Measurements from ENCODE around the gene HOXB9.

The HOXB9 gene

DNA sequence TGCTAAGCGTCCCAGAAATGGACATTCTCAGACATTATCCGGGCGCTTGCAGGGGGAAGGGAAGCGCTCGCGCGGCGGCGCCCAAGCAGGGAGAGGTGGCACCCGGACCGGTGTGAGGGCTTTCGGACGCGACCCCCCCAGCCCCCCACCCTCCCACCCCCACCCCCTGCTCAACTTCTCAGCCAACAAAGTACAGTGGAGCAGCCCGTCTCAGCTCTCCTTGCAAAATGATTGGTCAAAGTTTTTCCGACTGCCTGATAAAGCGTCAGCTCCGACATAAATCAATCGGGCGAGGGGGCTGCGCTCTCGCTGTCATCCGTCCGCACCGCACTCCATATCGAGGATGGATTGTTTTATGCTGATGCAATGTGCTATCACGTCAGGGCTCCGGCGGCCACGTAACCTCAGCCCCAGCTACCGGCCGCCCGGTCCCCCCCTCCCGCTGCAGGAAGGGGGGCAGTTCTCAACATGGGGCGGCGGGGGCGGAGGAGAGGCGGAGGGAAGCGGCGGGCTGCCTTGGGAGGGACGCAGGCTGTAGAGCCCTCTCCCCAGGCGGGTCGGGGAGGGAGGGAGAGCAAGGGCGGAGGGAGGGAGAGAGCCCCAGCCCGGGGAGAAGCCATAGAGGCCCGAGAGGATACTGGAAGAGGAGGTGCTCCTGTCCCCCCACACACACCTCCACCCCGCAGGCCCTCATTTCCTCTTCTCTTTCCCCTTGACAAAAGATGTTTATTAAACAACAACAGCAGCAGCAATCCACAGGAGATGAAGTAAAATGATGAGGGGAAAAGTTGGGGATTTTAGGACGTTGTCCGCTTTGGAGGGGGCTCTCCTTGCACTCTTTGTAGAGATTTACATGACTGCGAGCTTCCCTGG, at the start of gene HOXB9:
Gene HOXB9, minus strand, starts transcription at position 114 of the 873 bp plus-strand sequence. Its CDS starts 89 bp downstream, at position 25.
- no peak for DNase-seq (ENCODE audit: low spot score)

GRCh38 chr17:48672340-48672739, 46.2 kb upstream of the HOXB9 start:
- DNase-seq (ENCODE audit: low spot score): no peak

- DNase-seq (ENCODE audit: low spot score): peak; percentile 71
Observed at GRCh38 chr17:48671697-48672171, 45.6 kb upstream of the HOXB9 start.

DNA sequence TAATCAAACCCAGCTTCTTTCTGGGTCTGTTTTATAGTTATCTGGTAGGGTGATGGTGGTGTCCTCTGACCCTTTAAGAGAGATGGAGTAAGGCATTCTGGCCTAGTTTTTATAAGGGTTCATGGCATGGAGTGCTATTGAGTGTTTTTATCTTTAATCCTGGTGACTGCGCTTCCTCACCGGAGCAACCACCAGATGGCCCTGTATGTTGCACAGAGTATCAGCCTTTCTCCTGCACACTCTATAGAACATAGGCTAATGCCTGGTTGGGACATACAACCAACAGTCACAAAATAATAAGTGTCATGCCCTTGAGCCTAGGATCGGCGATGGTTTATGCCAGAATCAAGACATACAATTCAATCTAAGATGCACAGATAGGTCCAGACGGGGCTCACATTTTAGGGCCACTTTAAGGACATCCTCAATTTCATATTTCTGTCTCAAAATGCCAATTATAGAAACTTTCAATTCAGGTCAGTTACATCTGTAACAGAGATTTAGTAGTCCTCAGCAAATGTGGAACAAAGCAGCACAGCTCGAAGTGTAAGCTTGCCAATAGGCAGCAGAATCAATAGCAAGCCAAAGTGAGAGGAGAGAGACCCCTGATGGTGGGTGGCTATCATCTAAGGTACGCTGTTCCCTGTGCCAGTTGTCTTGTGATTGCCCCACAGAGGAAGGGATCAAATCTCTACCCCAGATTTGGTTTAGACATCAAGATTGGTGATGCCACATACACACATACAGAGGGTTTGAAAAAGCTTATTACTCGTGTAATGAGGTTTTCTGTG, 37.2 kb upstream of the HOXB9 start:
- no peak for DNase-seq (ENCODE audit: low spot score)

DNA sequence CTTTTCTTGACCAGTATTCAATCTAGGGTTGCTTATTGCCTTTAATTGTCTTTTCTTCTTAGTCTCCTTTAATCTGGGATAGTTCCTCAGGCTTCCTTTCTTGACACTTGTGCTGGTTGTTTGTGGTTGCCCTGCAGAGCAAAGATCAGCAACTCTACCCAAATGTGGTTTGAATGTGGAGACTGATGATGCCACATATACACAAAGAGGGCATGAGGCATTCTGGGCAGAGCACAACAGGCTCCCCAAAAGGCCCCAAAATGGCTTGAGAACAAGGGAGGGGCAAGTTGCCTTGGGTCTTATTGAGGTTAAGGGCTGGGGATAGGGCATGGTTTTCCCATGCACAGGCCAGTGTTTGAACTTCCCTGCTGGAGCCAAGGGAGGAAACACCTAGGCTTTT, 29.8 kb upstream of the HOXB9 start:
- DNase-seq (ENCODE audit: low spot score): no peak

GRCh38 chr17:48649741-48650140, 23.6 kb upstream of the HOXB9 start:
- no peak for DNase-seq (ENCODE audit: low spot score)

GRCh38 chr17:48647963-48648245, 21.7 kb upstream of the HOXB9 start:
- no peak for DNase-seq (ENCODE audit: low spot score)

GRCh38 chr17:48647103-48647962, 21.2 kb upstream of the HOXB9 start:
- no peak for DNase-seq (ENCODE audit: low spot score)

GRCh38 chr17:48646183-48647102, 20.3 kb upstream of the HOXB9 start:
- DNase-seq (ENCODE audit: low spot score): no peak

GRCh38 chr17:48645639-48646182, 19.6 kb upstream of the HOXB9 start:
- no peak for DNase-seq (ENCODE audit: low spot score)

- no peak for DNase-seq (ENCODE audit: low spot score)
Observed at GRCh38 chr17:48644910-48645557, 18.9 kb upstream of the HOXB9 start.

DNA sequence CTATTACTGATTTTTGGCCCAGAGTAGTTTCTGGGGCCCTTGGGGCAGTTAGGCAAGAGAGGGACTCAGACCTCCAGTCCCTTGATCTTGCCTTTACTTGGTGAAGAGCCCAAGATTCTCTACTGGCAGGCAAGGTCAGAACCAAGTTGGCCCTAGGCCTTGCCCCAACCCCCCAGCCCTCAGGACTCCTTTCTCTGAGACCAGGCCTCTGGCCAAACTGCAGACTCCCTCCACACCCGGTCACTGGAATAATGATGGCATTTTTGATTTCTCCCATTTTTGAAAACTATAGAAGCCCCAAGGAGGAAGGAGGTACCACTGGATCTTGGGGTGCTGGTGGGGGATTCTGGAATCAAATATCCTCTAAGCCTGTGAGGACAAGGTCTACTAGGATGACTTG, 18.0 kb upstream of the HOXB9 start:
- DNase-seq (ENCODE audit: low spot score): no peak

DNA sequence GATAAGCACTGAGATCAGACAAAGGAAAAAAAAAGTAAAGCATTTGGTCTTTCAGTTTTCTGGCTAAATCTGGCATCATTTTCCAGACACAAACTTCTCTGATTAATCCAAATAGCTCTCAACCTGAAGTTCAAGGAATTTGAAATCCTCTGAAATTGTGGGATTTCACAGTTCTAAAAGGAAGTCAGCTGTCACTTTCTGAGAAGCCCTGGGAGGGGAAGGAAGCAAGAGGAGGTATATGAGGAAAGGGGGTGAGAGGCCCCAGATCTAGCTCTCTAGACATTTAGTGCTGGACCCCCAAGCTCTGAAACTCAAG, 17.5 kb upstream of the HOXB9 start:
- DNase-seq (ENCODE audit: low spot score): no peak

GRCh38 chr17:48642843-48643696, 16.9 kb upstream of the HOXB9 start:
- no peak for DNase-seq (ENCODE audit: low spot score)

GRCh38 chr17:48642059-48642842, 16.1 kb upstream of the HOXB9 start:
- no peak for DNase-seq (ENCODE audit: low spot score)

DNA sequence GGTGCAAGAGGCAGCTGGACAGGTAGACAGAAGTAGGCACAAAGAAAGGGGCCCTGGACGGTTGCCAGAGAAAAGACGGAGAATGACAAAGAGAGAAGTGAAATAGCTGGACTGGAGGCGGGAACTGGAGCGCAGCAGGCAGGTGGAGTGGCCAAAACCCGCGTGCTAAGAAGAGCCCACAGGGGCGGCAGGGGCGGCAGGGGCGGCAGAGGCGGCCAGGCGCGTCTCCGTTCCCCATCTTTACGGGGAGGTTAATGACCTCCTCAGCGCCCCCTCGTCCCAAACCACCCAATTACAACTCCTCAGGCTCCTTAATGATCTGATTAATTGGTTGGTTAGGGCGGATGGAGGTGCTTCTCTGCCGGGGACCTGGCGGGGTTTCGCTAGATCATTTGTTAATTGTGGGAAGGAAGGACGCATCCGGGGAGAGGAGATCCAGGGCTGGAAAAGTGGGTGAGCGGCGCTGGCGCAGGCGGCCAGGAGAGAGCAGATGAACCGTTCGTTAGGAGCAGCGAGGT, 15.4 kb upstream of the HOXB9 start:
- DNase-seq (ENCODE audit: low spot score): no peak

- no peak for DNase-seq (ENCODE audit: low spot score)
Observed at GRCh38 chr17:48640858-48641180, 14.7 kb upstream of the HOXB9 start.

- DNase-seq (ENCODE audit: low spot score): no peak
Observed at GRCh38 chr17:48639982-48640857, 14.1 kb upstream of the HOXB9 start.
